Left lung (tissue), 10 donors: ENCODE measurements around the gene GLIPR1L2. TPM values are rescaled to one million over a fixed set of nuclear protein-coding genes. Genes with fewer than 3 reads are reported as not detected.

Experiments used
- ATAC-seq: fragments of 200-7000 bp; cut with Tn5 transposase; one replicate; pipeline ENCODE4 v1.9.1; 2020; ENCODE audit warnings: moderate library complexity
- DNase-seq, 4 donors: peaks; one replicate each; pipeline ENCODE4 v3.0.0-alpha.2; 2013 to 2020
- H3K27ac ChIP-seq, 2 donors: fragments of 200-600 bp; sonication (generic) in 1 of 2; one replicate each; pipeline versions ENCODE4 v1.5.0 to v1.8.0; 2020 to 2021
- H3K27me3 ChIP-seq, 2 donors: fragments of 200-600 bp; sonication (generic) in 1 of 2; one replicate each; pipeline versions ENCODE4 v1.5.0 to v1.8.0; 2020 to 2021
- H3K36me3 ChIP-seq, 2 donors: fragments of 200-600 bp; sonication (generic) in 1 of 2; one replicate each; pipeline versions ENCODE4 v1.5.0 to v1.8.0; 2020 to 2021
- H3K4me1 ChIP-seq, 2 donors: fragments of 200-600 bp; one replicate each; pipeline ENCODE4 v1.8.0; 2021
- H3K4me3 ChIP-seq, 2 donors: fragments of 200-600 bp; sonication (generic) in 1 of 2; one replicate each; pipeline versions ENCODE4 v1.5.0 to v1.8.0; 2020 to 2021; ENCODE audit warnings: mild to moderate bottlenecking in 1 of 2
- H3K9me3 ChIP-seq, 2 donors: fragments of 200-600 bp; sonication (generic) in 1 of 2; one replicate each; pipeline versions ENCODE4 v1.5.0 to v1.8.0; 2020 to 2021
- intact Hi-C, 2 donors: fragments of 100-400 bp; cut with DNase I; formaldehyde crosslinking; loops; one replicate each; pipeline versions ENCODE4 v1.11.2 to v1.14.2; 2022
- polyA plus RNA-seq, 6 donors: library from polyadenylated mRNA; unstranded; fragments of 120-200 nt; gene quantifications; one replicate each; pipeline ENCODE4 v1.2.1, GENCODE V29; 2013; ENCODE audit not compliant: insufficient read length in 6 of 6
- total RNA-seq, 2 donors: library from RNA; stranded (reverse); fragmentation: NEBNext Ultra II Directional; extraction: Animal tissue kit (Norgen Biotek cat#: 25700); gene quantifications; one replicate each; pipeline ENCODE4 v1.2.1, GENCODE V29; 2021
- TF ChIP-seq, protein P1 (sequence below), 2 donors: fragments of 200-600 bp; sonication (generic) in 1 of 2; IDR thresholded peaks; one replicate each; pipeline versions ENCODE4 v1.5.0 to v1.8.0; 2021; ENCODE audit warnings: antibody characterized with exemption in 2 of 2
- donor health status: DM: no; HTN: yes; CAD: no.
- donor health status: DM: no; HTN: no; CAD: no.

The GLIPR1L2 gene
- total and polyA plus RNA-seq, 8 donors: 0.52 to 3.0 (median 1.7) TPM

DNA sequence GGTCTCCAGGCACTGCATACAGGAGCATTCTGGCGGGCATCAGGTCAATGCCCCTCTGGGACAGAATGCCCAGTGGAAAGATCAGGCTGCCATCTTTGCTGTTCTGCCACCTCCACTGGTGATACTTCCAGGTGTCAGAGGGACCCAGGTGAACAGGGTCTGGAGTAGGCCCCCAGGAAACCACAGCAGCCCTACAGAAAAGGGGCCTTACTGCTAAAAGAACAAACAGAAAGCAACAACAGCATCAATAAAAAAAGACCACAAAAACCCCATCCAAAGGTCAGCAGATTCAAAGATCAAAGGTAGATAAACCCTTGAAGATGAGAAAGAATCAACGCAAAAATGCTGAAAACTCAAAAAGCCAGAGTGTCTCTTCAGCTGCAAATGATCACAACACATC is 40.5 kb upstream of the GLIPR1L2 start:
- intact Hi-C loops: loop anchor here in 1 of 2 donors (10.0 kb wide), 1 partner anchor 54 kb away; no protein-coding TSS in a partner anchor
- ATAC-seq (no peak), DNase-seq (no peak)
- Histone ChIP-seq H3K27ac (no peak overlapping the region), H3K4me1 (no peaks in the 10 kb centered on the region), H3K9me3 (peaks cover 0 to 16% of the 10 kb centered on the region in 2 donors), H3K27me3 (no peaks in the 10 kb centered on the region), H3K4me3 (no peak overlapping the region), H3K36me3 (no peaks in the 10 kb centered on the region)
- TF ChIP-seq, protein P1, sequence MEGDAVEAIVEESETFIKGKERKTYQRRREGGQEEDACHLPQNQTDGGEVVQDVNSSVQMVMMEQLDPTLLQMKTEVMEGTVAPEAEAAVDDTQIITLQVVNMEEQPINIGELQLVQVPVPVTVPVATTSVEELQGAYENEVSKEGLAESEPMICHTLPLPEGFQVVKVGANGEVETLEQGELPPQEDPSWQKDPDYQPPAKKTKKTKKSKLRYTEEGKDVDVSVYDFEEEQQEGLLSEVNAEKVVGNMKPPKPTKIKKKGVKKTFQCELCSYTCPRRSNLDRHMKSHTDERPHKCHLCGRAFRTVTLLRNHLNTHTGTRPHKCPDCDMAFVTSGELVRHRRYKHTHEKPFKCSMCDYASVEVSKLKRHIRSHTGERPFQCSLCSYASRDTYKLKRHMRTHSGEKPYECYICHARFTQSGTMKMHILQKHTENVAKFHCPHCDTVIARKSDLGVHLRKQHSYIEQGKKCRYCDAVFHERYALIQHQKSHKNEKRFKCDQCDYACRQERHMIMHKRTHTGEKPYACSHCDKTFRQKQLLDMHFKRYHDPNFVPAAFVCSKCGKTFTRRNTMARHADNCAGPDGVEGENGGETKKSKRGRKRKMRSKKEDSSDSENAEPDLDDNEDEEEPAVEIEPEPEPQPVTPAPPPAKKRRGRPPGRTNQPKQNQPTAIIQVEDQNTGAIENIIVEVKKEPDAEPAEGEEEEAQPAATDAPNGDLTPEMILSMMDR (IDR thresholded peaks at IDR 0.05): no peak

DNA sequence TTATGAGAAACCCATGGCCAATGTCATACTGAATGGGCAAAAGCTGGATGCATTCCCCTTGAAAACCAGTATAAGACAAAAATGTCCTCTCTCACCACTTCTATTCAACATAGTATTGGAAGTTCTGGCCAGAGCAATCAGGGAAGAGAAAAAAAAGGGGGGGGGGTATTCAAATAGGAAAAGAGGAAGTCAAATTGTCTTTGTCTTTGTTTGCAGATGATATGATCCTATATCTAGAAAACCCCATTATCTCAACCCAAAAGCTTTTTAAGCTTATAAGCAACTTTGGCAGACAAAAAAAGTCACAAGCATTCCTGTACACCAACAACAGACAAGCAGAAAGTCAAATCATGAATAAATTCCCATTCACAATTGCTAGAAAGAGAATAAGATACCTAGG is 36.9 kb upstream of the GLIPR1L2 start:
- Histone ChIP-seq H3K36me3 (no peaks in the 10 kb centered on the region), H3K27me3 (no peaks in the 10 kb centered on the region), H3K4me1 (no peaks in the 10 kb centered on the region), H3K4me3 (no peak overlapping the region), H3K9me3 (peaks cover 0 to 22% of the 10 kb centered on the region in 2 donors), H3K27ac (no peak overlapping the region)
- DNase-seq (no peak), ATAC-seq (no peak)
- TF ChIP-seq, protein P1 (IDR thresholded peaks at IDR 0.05): no peak
- intact Hi-C loops: loop anchor here in 1 of 2 donors (10.0 kb wide), 1 partner anchor 51 kb away; no protein-coding TSS in a partner anchor

DNA sequence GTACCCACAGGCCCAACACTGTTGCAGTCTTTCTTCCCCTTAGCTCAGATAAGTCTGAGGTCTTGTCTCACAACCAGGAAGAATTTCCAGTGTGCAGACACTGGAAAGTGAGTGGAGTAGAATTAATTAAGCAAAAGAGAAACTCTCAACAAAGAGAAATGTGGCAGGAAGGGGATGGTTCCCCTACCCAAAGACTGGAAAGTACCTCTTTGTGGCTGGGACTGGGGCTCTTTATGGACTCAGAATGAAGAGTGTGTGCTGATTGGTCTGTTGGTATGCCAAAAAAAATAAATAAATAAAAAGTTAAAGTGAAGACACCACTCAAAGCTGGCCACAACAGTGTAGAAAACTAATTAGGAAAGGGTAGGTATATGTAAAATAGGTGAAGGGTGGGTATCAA is 30.0 kb upstream of the GLIPR1L2 start:
- TF ChIP-seq, protein P1 (IDR thresholded peaks at IDR 0.05): no peak
- ATAC-seq (no peak), DNase-seq (no peak)
- H3K27ac ChIP-seq: no peak overlapping the region
- no peaks in the 10 kb centered on the region for H3K36me3 ChIP-seq
- H3K27me3 ChIP-seq: no peaks in the 10 kb centered on the region
- no peak overlapping the region for H3K4me3 ChIP-seq
- no peaks in the 10 kb centered on the region for H3K4me1 ChIP-seq
- intact Hi-C loops: no loop called here
- peaks cover 0 to under 1% of the 10 kb centered on the region in 2 donors for H3K9me3 ChIP-seq

DNA sequence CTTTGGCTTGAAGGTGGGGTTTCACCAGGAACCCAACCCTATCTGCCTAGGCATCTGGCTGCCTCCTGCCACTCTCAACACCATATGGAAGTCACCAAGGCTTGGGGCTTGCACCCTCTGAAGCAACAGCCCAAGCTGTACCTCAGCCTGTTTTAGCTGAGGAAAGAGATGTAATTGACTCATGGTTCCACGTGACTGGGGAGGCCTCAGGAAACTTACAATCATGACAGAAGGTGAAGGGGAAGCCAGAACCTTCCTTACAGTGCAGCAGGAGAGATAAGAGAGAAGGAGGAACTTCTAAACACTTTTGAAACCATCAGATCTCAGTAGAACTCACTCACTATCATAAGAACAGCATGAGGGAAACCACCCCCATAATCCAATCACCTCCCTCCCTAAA is 29.5 kb upstream of the GLIPR1L2 start:
- TF ChIP-seq, protein P1 (IDR thresholded peaks at IDR 0.05): no peak
- no peaks in the 10 kb centered on the region for H3K36me3 ChIP-seq
- no peaks in the 10 kb centered on the region for H3K27me3 ChIP-seq

DNA sequence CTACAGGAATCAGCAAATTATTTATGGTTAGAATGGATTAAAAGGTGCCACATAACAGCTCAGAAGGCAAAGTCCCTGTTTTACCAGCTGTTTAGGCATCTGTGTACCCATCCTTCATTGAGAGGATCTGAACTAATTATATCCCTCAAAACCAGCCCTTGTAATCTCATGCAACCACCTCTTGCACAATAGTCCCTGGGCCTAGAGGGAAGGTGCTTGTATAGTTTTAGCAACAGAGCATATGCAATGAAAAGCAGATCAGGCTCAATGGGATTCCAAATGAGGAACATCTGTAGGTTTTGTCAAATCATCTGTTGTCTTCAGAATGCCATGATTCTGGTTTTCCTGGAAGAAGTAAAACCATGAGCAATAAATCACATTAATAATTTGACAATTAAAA is 26.0 kb upstream of the GLIPR1L2 start:
- TF ChIP-seq, protein P1 (IDR thresholded peaks at IDR 0.05): no peak
- H3K4me3 ChIP-seq: no peak overlapping the region
- no peaks in the 10 kb centered on the region for H3K36me3 ChIP-seq
- intact Hi-C loops: no loop called here
- no peaks in the 10 kb centered on the region for H3K9me3 ChIP-seq
- H3K27me3 ChIP-seq: no peaks in the 10 kb centered on the region
- H3K4me1 ChIP-seq: no peaks in the 10 kb centered on the region
- DNase-seq: no peak
- ATAC-seq: no peak
- H3K27ac ChIP-seq: no peak overlapping the region

More for the DNA sequence above, 29.5 kb upstream of the GLIPR1L2 start:
- Histone ChIP-seq H3K9me3 (no peaks in the 10 kb centered on the region), H3K4me1 (no peaks in the 10 kb centered on the region), H3K27ac (no peak overlapping the region), H3K4me3 (no peak overlapping the region)
- ATAC-seq: no peak
- intact Hi-C loops: no loop called here
- no peak for DNase-seq
